Glutamatergic neuron (in vitro differentiated cells): ENCODE measurements around the gene EVA1C. TPM values are rescaled to one million over a fixed set of nuclear protein-coding genes. Genes with fewer than 3 reads are reported as not detected.

ENCODE experiments used
- DNase-seq: peaks from one replicate; pipeline ENCODE4 v3.0.0; 2022
- H3K27ac Mint-ChIP-seq: one replicate; pipeline ENCODE4 v1.8.0; 2020; ENCODE audit warnings: mild to moderate bottlenecking, mixed read lengths, inconsistent platforms; ENCODE audit not compliant: unreplicated experiment
- H3K27me3 Mint-ChIP-seq: one replicate; pipeline ENCODE4 v1.8.0; 2020; ENCODE audit warnings: mild to moderate bottlenecking, moderate library complexity, mixed read lengths, inconsistent platforms; ENCODE audit not compliant: unreplicated experiment
- H3K36me3 Mint-ChIP-seq: one replicate; pipeline ENCODE4 v1.8.0; 2020; ENCODE audit warnings: mild to moderate bottlenecking, mixed read lengths, inconsistent platforms; ENCODE audit not compliant: unreplicated experiment
- H3K4me1 Mint-ChIP-seq: one replicate; pipeline ENCODE4 v1.8.0; 2020; ENCODE audit warnings: mild to moderate bottlenecking, low read depth, mixed read lengths, inconsistent platforms; ENCODE audit not compliant: unreplicated experiment
- H3K4me3 Mint-ChIP-seq: one replicate; pipeline ENCODE4 v1.8.0; 2020; ENCODE audit warnings: mild to moderate bottlenecking, mixed read lengths, inconsistent platforms; ENCODE audit not compliant: unreplicated experiment
- H3K9me3 Mint-ChIP-seq: one replicate; pipeline ENCODE4 v1.8.0; 2020; ENCODE audit warnings: mild to moderate bottlenecking, moderate library complexity, mixed read lengths, inconsistent platforms; ENCODE audit not compliant: unreplicated experiment
- CTCF ChIP-seq: fragments of 200-600 bp; sonication (generic); IDR thresholded peaks from one replicate; pipeline ENCODE4 v1.5.0; 2021; ENCODE audit not compliant: partially characterized antibody, unreplicated experiment
- total RNA-seq: library from RNA; stranded (reverse); fragmentation: NEBNext Ultra II Directional; extraction: Animal tissue kit (Norgen Biotek cat#: 25700); gene quantifications from one replicate; pipeline ENCODE4 v1.2.1, GENCODE V29; 2021; ENCODE audit not compliant: unreplicated experiment

EVA1C gene
- total RNA-seq, 1 donor from 2014 or later: 2.5 TPM

GRCh38 chr21:32562426-32562825 is 149.9 kb downstream of the EVA1C start:
- H3K27ac Mint-ChIP-seq: no peak overlapping the region
- no peak overlapping the region for H3K4me3 Mint-ChIP-seq
- no peaks in the 10 kb centered on the region for H3K4me1 Mint-ChIP-seq
- H3K27me3 Mint-ChIP-seq: peaks cover 3% of the 10 kb centered on the region
- no peak for TF ChIP-seq CTCF
- peaks cover 25% of the 10 kb centered on the region for H3K36me3 Mint-ChIP-seq
- H3K9me3 Mint-ChIP-seq: peaks cover 8% of the 10 kb centered on the region
- no peak for DNase-seq

GRCh38 chr21:32562915-32563314 is 150.4 kb downstream of the EVA1C start:
- peaks cover 25% of the 10 kb centered on the region for H3K36me3 Mint-ChIP-seq
- no peak overlapping the region for H3K27ac Mint-ChIP-seq
- H3K4me3 Mint-ChIP-seq: no peak overlapping the region
- no peak for TF ChIP-seq CTCF
- peaks cover 10% of the 10 kb centered on the region for H3K9me3 Mint-ChIP-seq
- no peak for DNase-seq
- H3K27me3 Mint-ChIP-seq: peaks cover 5% of the 10 kb centered on the region
- H3K4me1 Mint-ChIP-seq: no peaks in the 10 kb centered on the region

Other genes starting within 250 kb of the EVA1C start
- gene MIS18A, start 133.7 kb upstream of the EVA1C start, total RNA-seq: 12.6 TPM
- not detected for gene MRAP, start 113.9 kb upstream of the EVA1C start, total RNA-seq
- 15.5 TPM for gene URB1, start 19.7 kb upstream of the EVA1C start, total RNA-seq
- 31.0 TPM for gene TCP10L, start 172.8 kb downstream of the EVA1C start, total RNA-seq
- 124 TPM for gene CFAP298, start 199.7 kb downstream of the EVA1C start, total RNA-seq